NAMALWA (cell line): ENCODE data around the gene LARP1.
"Not testable (repeated sequence)": the region's sequence is repeated elsewhere in the genome, so short reads cannot be mapped to it uniquely, and the experiment has no call there.

ENCODE experiments used
- DNase-seq: peaks from one replicate; pipeline ENCODE4 v3.0.0-alpha.2; 2015; ENCODE audit warnings: low spot score

The LARP1 gene

DNA sequence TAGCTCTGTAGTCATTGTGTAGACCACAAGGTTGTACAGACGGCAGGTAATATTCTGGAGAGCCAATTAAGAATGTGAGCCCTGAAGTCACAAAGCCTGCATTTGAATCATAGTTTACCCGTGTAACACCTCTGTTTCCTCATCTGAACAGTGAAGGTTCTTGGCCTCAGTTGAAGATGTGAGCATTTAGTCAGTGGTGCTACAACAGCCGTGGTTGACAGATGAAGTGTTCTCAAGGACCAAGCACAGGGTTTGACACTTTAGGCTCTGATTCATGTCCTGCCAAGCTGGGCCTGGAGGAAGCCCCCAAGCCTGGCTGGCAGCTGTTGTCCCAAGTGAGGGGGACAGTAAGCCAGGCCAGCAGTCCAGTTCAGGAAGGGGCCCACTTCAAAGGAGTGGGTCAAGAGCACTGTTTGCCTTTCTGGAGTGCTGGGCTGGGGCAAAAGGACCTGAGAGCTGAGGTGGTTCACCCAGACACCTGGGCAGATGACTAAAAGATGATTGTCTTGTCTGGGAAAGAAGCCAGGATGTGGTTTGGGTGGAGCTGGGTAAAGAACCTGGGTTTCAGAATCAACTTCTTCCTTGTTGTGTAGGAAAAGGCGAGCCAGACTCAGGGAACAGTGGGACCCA lies 74.5 kb downstream of the LARP1 start:
- DNase-seq: no peak

DNA sequence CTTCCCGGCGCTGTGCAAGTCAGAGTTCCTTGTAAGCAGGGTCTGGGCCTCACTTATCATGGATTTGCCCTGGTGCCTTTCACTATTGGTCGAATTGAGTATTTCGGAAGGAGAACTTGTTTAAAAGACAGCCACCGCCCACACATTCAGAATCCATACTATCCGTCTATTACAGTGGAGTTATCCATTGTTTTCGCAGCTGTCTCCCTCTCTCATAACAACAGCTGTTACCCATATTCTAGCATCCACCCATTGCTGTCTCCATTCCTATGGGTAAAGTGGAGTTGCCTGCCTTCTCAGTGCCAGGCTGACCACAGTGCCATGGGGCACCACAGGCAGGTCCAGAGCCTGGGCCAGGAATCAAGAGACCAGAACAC lies 75.0 kb downstream of the LARP1 start:
- DNase-seq: no peak

DNA sequence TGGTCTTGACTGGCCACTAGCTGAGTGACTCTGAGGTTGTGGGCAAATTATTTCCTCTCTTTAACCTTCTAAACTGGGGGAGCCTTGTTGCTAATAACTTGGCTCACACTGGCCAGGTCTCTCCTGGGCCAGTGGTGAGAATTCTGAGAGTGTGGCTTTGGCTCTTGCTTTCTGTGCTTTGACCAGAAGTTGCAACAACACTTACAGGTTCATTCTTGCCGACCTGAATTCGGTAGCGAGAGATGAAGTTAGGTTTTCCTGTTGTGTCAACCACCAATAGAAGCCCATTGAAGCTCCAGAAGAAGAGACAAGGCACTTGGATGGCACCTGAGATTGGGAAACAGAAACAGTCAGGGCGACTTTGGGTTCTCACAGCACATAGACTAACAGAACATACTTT lies 75.4 kb downstream of the LARP1 start:
- no peak for DNase-seq

DNA sequence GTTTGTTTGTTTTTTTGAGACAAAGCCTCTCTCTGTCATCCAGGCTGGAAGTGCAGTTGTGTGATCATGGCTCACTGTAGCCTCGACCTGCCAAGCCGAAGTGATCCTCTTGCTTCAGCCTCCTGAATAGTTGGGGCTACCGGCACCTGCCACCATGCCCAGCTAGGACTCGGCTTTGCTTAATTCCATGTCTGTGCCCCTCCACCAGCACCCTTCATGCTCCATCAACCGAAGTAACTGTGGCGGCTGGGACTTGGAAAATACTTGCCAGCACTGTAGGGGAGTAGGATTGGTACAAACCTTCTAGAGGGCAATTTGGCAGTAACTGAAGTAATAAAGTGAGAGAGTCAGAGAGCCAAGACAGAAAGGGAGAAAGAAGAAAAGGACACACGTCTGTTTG lies 76.3 kb downstream of the LARP1 start:
- DNase-seq: no peak

DNA sequence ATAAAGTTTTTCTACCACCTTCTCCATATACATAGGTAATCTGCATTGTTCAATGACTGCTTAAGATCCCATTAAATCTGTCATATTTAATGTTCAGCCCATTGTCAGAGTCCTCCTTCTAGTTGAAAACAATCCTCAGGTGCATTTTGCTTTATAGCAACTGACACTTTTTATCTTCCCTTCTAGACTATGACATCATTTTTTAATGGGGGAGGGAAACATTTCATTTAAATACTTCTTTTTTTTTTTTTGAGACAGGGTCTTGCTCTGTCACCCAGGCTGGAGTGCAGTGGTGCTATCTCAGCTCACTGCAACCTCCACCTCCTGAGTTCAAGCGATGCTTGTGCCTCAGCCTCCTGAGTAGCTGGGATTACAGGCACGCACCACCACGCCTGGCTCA lies 77.6 kb downstream of the LARP1 start:
- not testable (repeated sequence) for DNase-seq

DNA sequence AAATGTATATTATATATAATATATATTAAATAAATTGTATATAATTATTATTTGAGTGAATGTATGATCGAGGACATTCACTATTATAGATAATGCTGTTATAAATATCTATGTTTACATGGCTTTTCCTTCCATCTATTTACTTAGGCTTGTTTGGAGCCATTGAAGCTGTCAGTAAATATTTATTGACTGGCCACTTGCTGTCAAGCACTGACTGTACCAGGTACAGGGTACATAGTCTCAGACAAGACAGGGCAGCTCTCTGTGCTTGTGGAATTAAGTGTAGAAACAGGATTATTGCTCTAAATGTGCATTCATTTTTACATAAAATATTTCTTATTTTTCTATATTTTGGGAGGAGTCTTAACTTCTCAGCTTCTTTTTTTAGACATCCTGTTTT lies 78.9 kb downstream of the LARP1 start:
- DNase-seq: no peak

DNA sequence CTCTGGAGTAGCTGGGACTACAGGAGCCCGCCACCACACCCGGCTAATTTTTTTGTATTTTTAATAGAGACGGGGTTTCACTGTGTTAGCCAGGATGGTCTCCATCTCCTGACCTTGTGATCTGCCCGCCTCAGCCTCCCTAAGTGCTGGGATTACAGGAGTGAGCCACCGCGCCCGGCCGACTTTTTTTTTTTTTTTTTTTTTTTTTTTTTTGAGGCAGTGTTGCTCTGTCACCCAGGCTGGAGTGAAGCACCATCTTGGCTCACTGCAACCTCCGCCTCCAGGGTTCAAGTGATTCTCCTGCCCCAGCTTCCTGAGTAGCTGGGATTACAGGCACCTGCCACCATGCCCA lies 80.5 kb downstream of the LARP1 start:
- not testable (repeated sequence) for DNase-seq

DNA sequence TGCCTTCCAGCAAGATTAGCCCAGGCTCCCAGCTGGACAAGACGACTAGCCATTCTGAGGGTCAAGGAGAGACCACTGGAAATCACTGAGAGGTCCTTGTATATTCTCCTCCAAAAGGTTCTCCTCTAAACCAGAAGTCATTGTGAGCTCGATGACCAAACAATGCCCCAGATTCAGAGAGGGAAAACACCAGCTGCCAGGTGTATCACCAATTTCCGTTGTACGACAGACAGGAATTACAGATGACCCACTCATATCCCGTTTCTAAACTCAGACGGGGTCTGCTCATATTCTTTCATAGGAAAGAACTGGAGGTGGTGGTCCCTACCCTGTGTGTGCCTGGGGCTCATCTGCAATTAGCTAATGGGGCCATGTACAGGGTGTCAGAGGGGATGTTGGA lies 81.0 kb downstream of the LARP1 start:
- no peak for DNase-seq

DNA sequence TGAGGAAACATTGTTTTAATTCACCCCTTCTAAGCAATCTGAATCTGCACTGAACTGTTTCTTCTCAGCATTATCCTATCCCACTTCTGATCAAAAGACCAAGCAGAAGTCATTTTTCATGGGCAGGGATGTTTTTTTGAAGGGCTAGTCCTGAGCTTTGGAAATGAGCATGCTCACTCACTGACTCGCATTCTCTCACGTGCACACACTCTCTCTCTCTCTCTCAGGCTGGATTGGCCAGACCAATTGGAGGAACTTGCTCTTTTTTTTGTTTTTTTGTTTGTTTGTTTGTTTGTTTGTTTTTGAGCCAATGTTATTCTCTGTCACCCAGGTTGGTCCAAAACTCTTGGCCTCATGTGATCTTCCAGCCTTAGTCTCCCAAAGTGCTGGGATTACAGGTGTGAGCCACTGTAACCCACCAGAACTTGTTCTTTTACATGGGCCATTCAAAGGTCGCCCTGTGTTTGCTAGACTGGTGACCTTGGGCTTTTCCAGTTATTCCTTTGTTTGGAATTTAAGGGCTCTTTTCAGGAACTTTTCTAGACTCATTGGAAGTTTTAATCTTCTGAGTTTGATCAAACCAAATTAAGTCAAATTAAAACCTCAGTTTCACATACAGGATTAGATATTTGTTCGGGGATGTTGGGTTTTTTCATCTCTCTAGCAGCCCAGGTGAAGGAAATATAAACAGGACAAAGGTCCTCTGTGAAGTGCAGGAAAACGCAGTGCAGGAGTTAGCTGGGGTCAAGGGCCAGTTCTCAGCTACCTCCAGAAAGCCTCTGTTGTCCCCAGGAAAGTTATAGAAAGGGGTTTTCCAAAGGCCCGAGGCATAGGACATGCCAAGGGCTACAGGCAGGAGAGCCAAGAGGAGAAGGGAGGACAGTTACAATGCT lies 82.1 kb downstream of the LARP1 start:
- DNase-seq: no peak

DNA sequence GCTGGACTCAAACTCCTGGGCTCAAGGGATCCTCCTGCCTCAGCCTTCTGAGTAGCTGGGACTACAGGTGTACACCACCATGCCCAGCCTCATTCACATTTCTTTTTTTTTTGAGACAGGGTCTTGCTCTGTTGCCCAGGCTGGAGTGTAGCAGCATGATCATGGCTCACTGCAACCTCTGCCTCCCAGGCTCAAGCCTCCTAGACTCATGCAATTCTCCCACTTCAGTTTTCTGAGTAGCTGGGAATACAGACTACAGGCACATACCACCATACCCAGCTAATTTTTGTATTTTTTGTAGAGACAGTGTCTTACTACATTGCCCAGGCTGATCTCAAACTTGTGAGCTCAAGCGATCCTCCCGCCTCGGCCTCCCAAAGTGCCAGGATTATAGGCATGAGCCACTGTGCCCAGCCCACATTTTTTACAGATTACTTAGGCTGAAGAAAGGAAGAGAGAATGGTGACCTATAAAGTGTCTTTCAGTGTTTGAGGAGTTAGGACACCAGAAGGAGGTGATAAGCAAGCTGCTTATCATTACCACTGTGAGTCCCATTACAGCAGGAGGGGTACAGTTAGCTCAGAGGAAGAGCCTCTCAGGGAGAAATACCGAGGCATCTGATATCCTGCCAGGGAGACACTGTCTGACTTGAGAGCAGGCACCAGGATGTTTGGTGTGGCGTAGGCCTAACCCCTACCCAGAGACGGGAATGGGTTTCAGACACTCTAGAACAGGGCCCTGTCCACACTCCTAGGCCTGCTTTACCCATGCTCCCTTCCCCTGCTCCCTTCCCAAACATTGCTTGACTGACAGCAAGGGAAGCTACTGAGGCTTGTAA lies 85.5 kb downstream of the LARP1 start:
- no peak for DNase-seq

DNA sequence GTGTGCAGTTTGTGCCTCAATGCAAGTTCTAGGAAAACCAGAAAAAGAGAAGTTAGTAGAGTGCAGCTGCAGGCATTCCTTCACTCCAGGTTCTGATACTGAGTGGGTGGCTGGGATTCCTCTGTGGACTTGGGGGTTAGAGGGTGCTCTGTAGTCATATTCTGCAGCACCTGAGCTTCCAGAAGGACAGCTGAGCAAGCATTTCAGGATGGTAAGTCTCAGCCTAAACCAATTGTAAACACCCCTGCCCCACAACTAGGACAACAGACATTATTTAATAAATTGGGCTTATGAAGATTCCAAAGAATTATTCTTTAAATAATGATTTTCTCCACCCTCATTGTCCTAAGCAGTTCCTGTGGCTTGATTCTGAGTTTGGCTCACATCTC lies 86.1 kb downstream of the LARP1 start:
- DNase-seq: no peak

DNA sequence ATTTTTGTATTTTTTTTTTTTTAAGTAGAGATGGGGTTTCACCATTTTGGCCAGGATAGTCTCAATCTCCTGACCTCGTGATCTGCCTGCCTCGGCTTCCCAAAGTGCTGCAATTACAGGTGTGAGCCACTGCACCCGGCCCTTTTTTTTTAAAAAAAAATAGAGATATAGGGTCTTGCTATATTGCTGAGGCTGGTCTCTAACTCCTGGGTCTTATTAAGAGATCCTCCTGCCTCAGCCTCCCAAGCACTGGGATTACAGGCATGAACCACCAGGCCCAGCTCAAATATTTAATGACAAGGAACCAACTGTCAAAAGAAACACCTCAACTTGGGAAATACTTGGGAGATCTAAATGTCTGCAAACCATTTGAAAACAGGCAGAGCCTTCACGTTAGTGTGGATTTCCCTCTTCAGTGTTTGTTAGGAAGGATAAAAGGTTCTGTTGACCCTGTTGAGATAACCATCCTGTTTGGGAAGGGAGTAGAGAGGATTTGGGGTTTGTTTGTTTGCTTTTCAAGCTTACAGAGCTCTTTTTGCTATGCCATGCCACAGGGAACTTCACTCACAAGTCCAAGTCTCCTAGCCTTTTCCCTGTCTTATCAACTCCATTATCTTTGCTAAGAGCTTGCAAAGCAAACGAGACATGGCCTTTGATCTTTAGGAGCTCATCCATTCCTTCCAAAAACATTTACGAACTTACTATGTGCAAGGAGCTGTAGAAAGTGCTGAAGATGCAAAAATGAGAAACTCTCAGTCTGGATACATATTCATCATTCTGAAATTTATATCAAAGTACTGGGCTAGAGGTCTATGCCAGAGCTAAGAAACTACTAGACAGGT lies 87.7 kb downstream of the LARP1 start:
- no peak for DNase-seq

DNA sequence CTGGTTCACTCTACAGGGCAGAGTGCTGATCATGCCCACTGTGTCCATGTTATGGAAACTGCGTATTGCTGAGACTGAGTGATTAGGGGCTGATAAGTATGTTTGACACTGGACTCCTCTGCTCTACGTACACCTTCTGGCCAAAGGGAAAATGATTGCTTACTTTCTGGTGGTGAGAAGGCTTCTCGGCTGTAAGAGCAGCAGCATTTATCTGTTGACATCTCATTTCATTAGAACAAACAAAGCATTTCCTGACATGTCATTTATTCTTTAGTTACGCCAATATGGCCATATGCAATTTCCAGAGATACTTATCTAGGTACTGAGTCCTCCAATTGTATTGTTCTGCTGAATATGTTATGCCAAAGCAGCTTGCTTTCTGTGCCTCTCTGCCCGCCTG lies 89.6 kb downstream of the LARP1 start:
- DNase-seq: no peak

DNA sequence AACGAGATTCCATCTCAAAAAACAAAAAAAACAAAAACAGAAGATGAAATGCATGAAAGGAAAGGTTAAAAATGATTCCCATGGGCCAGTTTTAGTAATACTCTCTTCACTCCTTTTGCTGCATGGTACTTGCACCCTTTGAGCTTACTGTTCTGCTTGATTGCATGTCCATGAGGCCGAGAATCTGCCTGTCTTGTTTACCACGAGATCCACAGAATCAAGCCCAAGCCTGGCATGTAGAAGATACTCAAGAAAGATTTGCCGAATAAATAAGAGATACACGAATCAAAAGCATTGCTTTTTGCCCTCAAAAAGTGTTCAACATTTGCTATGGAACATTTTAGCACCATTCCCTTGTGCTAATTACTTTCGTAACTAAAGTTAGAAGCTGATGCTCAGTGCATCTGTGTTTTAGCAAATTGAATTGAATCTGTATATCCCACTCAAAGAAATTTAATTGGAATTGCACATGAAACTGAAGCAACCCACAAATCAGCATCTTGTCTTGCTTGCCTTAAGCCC lies 94.1 kb downstream of the LARP1 start:
- no peak for DNase-seq

DNA sequence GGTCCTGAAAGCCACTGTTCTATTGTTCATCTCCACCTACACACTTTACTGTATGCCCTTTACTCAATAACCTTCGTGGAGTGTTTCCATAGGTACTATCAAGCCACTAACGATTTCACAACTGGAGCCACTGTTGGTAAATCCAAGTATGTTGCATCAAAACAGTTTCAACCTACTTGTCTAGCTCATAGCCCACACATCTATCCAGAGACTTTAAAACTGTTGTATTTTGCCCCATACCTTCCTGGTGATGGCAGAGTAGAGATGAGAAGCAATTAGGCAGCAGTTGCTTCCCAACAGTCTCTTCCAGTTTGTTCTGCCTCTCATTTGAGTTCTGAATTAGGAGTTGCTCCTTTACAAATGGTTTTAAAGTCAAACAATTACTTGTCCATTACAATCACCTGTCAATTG lies 94.6 kb downstream of the LARP1 start:
- no peak for DNase-seq

DNA sequence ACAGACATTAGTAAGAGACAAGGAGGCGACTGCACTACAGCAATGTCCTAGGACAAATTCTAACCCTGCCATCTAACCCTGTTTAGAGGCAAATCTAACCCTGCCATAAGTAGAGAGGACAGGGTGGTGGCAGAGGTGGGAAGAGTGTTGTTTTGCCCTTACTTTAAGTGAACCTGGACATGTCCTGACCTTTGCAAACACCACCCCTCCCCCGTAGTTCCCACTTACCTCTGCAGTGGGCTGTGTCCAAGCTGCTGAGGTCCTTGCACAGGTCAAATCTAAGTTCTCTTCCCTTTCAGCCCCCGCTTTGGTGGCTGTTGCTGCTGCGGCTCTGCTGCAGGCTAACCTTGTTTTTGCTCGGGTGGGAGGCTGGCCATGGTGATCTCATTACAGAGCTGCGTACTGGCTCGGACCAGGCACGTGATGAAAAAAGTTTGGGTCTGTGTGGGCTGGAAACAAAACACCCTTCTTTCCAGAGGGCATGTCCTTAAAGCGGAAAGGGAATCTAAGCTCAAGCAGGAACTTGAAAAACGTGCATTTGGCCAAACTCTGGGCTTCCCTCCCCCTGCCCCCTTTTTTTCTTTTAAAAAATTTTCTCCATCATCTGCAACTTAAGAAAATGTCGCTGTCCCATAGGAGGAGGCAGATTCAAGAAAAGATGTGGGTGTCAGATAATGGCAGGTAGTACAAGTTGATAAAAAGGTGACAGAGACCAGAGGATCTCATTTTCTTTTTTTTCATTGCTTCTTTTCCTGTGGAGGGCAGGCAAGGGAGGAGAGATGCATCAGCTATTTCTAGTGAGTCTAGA lies 95.3 kb downstream of the LARP1 start, which contains the start of gene FAXDC2:
FAXDC2 (minus strand) TSS at position 349 of the 808 bp plus-strand sequence. CDS start 12,425 bp downstream, outside the sequence.
- DNase-seq: no peak

DNA sequence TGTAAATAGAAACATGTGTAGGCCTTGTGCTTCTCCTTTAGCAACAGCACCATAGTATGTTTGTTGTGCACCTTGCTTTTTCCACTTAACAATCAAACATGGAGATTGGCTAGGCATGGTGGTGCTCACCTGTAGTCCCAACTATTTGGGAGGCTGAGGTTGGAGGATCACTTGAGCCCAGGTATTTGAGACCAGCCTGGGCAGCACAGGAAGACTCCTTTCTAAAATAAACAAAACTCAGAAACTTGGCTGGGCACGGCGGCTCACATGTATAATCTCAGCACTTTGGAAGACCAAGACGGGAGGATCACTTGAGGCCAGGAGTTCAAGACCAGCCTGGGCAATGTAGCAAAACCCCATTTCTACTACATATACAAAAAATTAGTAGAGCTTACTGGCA lies 96.2 kb downstream of the LARP1 start:
- DNase-seq: no peak

DNA sequence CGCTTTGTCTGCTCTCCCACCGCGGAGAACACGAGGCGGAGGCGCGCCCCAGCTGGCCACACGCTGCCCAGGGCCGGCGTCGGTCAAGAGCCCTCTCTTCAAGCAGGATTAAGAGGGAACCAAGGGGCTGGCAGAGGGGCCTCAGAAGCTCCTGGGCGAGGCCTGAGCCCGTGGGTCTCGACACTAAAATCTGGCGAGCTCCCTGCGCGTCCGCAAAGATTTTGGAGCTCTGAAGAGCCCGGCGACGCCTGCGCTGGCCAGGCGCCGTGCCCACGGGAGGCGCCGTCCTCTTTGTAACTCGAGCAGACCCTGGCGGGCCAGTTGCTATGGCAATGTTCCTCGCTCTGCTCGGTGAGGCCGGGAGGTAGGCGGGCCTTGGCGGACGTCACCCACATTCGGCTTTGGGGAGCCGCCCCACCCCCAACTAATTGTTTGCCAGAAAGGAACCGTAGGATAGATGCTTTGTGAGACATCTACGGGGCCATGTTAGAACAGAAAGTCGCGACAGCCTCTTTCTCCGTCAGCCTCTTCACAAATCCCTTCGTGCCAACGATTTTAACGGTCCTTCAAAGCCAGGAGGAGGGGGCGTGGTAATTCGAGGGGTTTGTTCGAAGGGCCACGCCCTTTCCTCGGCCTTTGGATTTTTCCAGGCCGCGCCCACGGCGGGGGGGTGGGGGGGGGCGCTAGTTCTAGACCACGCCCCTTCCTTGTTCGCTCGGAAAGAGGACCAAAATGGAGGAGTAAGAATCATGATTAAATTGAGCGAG lies 102.5 kb downstream of the LARP1 start:
- peak; percentile 93 for DNase-seq

DNA sequence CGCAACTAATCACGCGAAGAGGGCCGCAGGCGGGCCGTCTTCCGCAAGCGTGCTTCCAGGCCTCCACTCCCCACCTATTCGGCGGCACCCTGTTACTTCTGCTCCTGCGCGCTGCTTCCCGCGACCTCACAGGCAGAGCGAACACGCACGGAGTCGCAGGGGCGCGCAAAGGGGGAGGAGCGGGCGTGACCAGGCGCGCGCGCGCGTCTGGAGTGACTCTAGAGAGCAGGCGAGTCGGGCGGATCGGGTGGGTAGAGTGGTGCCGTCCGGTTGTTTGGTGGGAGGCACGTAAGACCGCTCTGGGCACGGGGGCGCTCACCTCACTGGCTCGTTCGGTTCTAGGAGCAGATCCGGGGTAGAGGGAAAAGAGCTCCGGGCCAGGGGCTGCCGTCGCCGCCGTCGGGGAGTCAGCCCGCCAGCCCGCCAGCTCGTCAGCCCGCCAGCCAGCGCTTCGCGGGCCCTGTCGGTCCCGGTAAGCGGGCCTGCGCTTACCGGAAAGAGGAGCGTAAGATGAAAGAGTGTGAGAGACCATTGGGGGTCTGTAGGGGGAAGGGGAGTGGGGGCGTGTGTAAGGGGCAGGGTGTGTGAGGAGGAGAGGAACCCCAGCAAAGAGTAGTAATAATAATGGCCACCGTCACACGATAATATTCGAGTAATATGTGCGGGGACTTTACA lies 103.3 kb downstream of the LARP1 start, which contains the start of gene CNOT8:
CNOT8 (plus strand) TSS at position 331 of the 675 bp plus-strand sequence. CDS start 4,652 bp downstream, outside the sequence.
- peak; percentile 98 for DNase-seq
